H9 (cell line): ENCODE results near the gene SPATA31E1. TPM values are rescaled to one million over a fixed set of nuclear protein-coding genes. Genes with fewer than 3 reads are reported as not detected.
"Not testable (repeated sequence)": the region's sequence is repeated elsewhere in the genome, so short reads cannot be mapped to it uniquely, and the experiment has no call there.

Source experiments
- DNase-seq: peaks from one replicate; pipeline ENCODE4 v3.0.0-alpha.2; 2017
- H2AFZ ChIP-seq: one replicate; pipeline ENCODE4 v1.6.1; 2013; ENCODE audit warnings: mild to moderate bottlenecking, low read length, control low read depth, moderate library complexity
- H2AK5ac ChIP-seq: 2 replicates; pipeline ENCODE4 v1.6.1; 2013; ENCODE audit warnings: low read length, control low read depth, mixed read lengths; ENCODE audit not compliant: insufficient read length
- H2BK120ac ChIP-seq: one replicate; pipeline ENCODE4 v1.6.1; 2013; ENCODE audit warnings: low read depth, mild to moderate bottlenecking, low read length, control low read depth, inconsistent platforms; ENCODE audit not compliant: poor library complexity, severe bottlenecking
- H2BK12ac ChIP-seq: 2 replicates; pipeline ENCODE4 v1.6.1; 2013; ENCODE audit warnings: low read length, control low read depth, mixed read lengths, low read depth; ENCODE audit not compliant: insufficient read length
- H2BK15ac ChIP-seq: 2 replicates; pipeline ENCODE4 v1.6.1; 2013; ENCODE audit warnings: low read depth, low read length, control low read depth
- H2BK20ac ChIP-seq: one replicate; pipeline ENCODE4 v1.6.1; 2013; ENCODE audit warnings: low read depth, mild to moderate bottlenecking, low read length, control low read depth, inconsistent platforms; ENCODE audit not compliant: poor library complexity, severe bottlenecking
- H2BK5ac ChIP-seq: 2 replicates; pipeline ENCODE4 v1.6.1; 2013; ENCODE audit warnings: low read length, control low read depth, mixed read lengths; ENCODE audit not compliant: insufficient read length
- H3K14ac ChIP-seq: 2 replicates; pipeline ENCODE4 v1.6.1; 2013; ENCODE audit warnings: low read length, control low read depth; ENCODE audit not compliant: insufficient read depth
- H3K18ac ChIP-seq: 2 replicates; pipeline ENCODE4 v1.6.1; 2013; ENCODE audit warnings: low read depth, mild to moderate bottlenecking, mixed read lengths, low read length, control low read depth; ENCODE audit not compliant: insufficient read length
- H3K23ac ChIP-seq: 2 replicates; pipeline ENCODE4 v1.6.1; 2013; ENCODE audit warnings: low read length, control low read depth, mixed read lengths, low read depth; ENCODE audit not compliant: insufficient read length
- H3K23me2 ChIP-seq: 2 replicates; pipeline ENCODE4 v1.6.1; 2013; ENCODE audit warnings: low read depth, mild to moderate bottlenecking, mixed read lengths, low read length, control low read depth; ENCODE audit not compliant: insufficient read length, poor library complexity, severe bottlenecking
- H3K27ac ChIP-seq: 2 replicates; pipeline ENCODE4 v1.5.1; 2013; ENCODE audit warnings: low read length, control low read depth, mixed read lengths, low read depth; ENCODE audit not compliant: insufficient read length
- H3K27me3 ChIP-seq: 2 replicates; pipeline ENCODE4 v1.6.1; 2013; ENCODE audit warnings: low read length, control low read depth, inconsistent platforms; ENCODE audit not compliant: insufficient read depth
- H3K4ac ChIP-seq: 2 replicates; pipeline ENCODE4 v1.6.1; 2013; ENCODE audit warnings: low read depth, mild to moderate bottlenecking, control low read depth, inconsistent platforms, low read length, moderate library complexity
- H3K4me1 ChIP-seq: 2 replicates; pipeline ENCODE4 v1.6.1; 2013; ENCODE audit warnings: low read length, control low read depth, inconsistent platforms; ENCODE audit not compliant: insufficient read depth
- H3K4me2 ChIP-seq: 2 replicates; pipeline ENCODE4 v1.6.1; 2013; ENCODE audit warnings: low read length, control low read depth, mixed read lengths; ENCODE audit not compliant: insufficient read length, insufficient read depth
- H3K56ac ChIP-seq: 2 replicates; pipeline ENCODE4 v1.6.1; 2013; ENCODE audit warnings: low read depth, mild to moderate bottlenecking, mixed read lengths, low read length, control low read depth; ENCODE audit not compliant: insufficient read length
- H3K79me1 ChIP-seq: 2 replicates; pipeline ENCODE4 v1.6.1; 2013; ENCODE audit warnings: low read depth, mild to moderate bottlenecking, moderate library complexity, low read length, control low read depth, inconsistent platforms; ENCODE audit not compliant: insufficient read depth, poor library complexity, severe bottlenecking
- H3K79me2 ChIP-seq: 2 replicates; pipeline ENCODE4 v1.6.1; 2013; ENCODE audit warnings: low read length, control low read depth, inconsistent platforms; ENCODE audit not compliant: insufficient read depth
- H3K9ac ChIP-seq: 2 replicates; pipeline ENCODE4 v1.6.1; 2013; ENCODE audit warnings: low read length, control low read depth, mixed read lengths; ENCODE audit not compliant: insufficient read length; ENCODE audit errors: extremely low read depth
- H3K9me3 ChIP-seq: one replicate; pipeline ENCODE4 v1.6.1; 2013; ENCODE audit warnings: low read depth, low read length, inconsistent platforms; ENCODE audit not compliant: control insufficient read depth
- H3T11ph ChIP-seq: one replicate; pipeline ENCODE4 v1.6.1; 2013; ENCODE audit warnings: mild to moderate bottlenecking, low read length, control low read depth, inconsistent platforms
- H4K20me1 ChIP-seq: one replicate; pipeline ENCODE4 v1.6.1; 2013; ENCODE audit not compliant: control insufficient read depth, insufficient read length, insufficient read depth
- H4K5ac ChIP-seq: 2 replicates; pipeline ENCODE4 v1.6.1; 2013; ENCODE audit warnings: low read depth, mild to moderate bottlenecking, mixed read lengths, low read length, control low read depth; ENCODE audit not compliant: insufficient read length
- H4K8ac ChIP-seq: replicated peaks from 2 replicates; pipeline ENCODE4 v1.6.1; 2013; ENCODE audit warnings: low read length, control low read depth, mixed read lengths, low read depth; ENCODE audit not compliant: insufficient read length
- H4K91ac ChIP-seq: 2 replicates; pipeline ENCODE4 v1.6.1; 2013; ENCODE audit warnings: low read depth, mild to moderate bottlenecking, moderate library complexity, mixed read lengths, low read length, control low read depth; ENCODE audit not compliant: insufficient read length
- H3K27ac Mint-ChIP-seq, 3 experiments: 2 replicates in 2 of 3; 3 replicates in 1 of 3; pipeline ENCODE4 v1.8.0; 2020 to 2021; ENCODE audit warnings: mixed read lengths in 3 of 3, mild to moderate bottlenecking in 1 of 3, moderate library complexity in 1 of 3
- H3K27me3 Mint-ChIP-seq: 2 replicates; pipeline ENCODE4 v1.8.0; 2021; ENCODE audit warnings: low read depth, mild to moderate bottlenecking, moderate library complexity, mixed read lengths
- H3K36me3 Mint-ChIP-seq, 3 experiments: 2 replicates in 2 of 3; 3 replicates in 1 of 3; pipeline ENCODE4 v1.8.0; 2020 to 2021; ENCODE audit warnings: low read depth in 3 of 3, mixed read lengths in 3 of 3; ENCODE audit not compliant: insufficient read depth in 1 of 3
- H3K4me1 Mint-ChIP-seq, 2 experiments: 2 replicates each; pipeline ENCODE4 v1.8.0; 2020; ENCODE audit warnings: mixed read lengths in 2 of 2
- H3K4me3 Mint-ChIP-seq, 2 experiments: 2 replicates in 1 of 2; 3 replicates in 1 of 2; pipeline ENCODE4 v1.8.0; 2020 to 2021; ENCODE audit warnings: mild to moderate bottlenecking in 2 of 2, mixed read lengths in 2 of 2, moderate library complexity in 1 of 2
- H3K9me3 Mint-ChIP-seq, 2 experiments: 2 replicates in 1 of 2; 3 replicates in 1 of 2; pipeline ENCODE4 v1.8.0; 2020; ENCODE audit warnings: mild to moderate bottlenecking in 2 of 2, mixed read lengths in 2 of 2, moderate library complexity in 1 of 2
- WGBS: extraction: QIAGEN DNeasy Blood & Tissue Kit; methylation state at CpG from one replicate; pipeline ENCODE4 v1.1.7; 2013; ENCODE audit warnings: missing lambda C conversion rate, low lambda C conversion rate, mixed read lengths; ENCODE audit not compliant: insufficient read length; ENCODE audit errors: extremely low coverage; 5-methylcytosine and 5-hydroxymethylcytosine counted together
- total RNA-seq: library from RNA; stranded (reverse); gene quantifications from 2 replicates; pipeline ENCODE4 v1.2.1, GENCODE V29; 2021

SPATA31E1 gene
- total RNA-seq, 1 experiment from 2014 or later, result 0.09 TPM

- not testable (repeated sequence) for H3K14ac ChIP-seq, H2BK12ac ChIP-seq, H3K27me3 Mint-ChIP-seq, H3T11ph ChIP-seq, H3K4me3 Mint-ChIP-seq, H3K9me3 Mint-ChIP-seq, H2BK5ac ChIP-seq, H3K9me3 ChIP-seq, H2BK15ac ChIP-seq, H3K79me1 ChIP-seq, H3K23ac ChIP-seq, H3K18ac ChIP-seq, H4K20me1 ChIP-seq, H3K27ac Mint-ChIP-seq, H3K4me1 ChIP-seq, DNase-seq, H3K27ac ChIP-seq, H2AFZ ChIP-seq, H3K79me2 ChIP-seq, H4K91ac ChIP-seq, H2AK5ac ChIP-seq, H3K9ac ChIP-seq, H3K56ac ChIP-seq, H3K23me2 ChIP-seq, H4K8ac ChIP-seq, H3K4me1 Mint-ChIP-seq, H2BK20ac ChIP-seq, H3K4me2 ChIP-seq, H3K27me3 ChIP-seq, H2BK120ac ChIP-seq, H3K36me3 Mint-ChIP-seq, H3K4ac ChIP-seq, H4K5ac ChIP-seq
- WGBS, result no CpG with 5 or more reads among the region's 13 CpGs
These were observed 36.3 kb downstream of the SPATA31E1 start for GRCh38 chr9:87919013-87919412.

- not testable (repeated sequence) for H3K14ac ChIP-seq, H4K8ac ChIP-seq, H3K79me2 ChIP-seq, H3K27me3 ChIP-seq, H3K9me3 Mint-ChIP-seq, H3K18ac ChIP-seq, H2BK5ac ChIP-seq, DNase-seq, H2BK12ac ChIP-seq, H3K56ac ChIP-seq, H3K4ac ChIP-seq, H3K4me3 Mint-ChIP-seq, H3K4me1 ChIP-seq, H3K9me3 ChIP-seq, H2AFZ ChIP-seq, H2BK15ac ChIP-seq, H4K20me1 ChIP-seq, H3K23me2 ChIP-seq, H2BK20ac ChIP-seq, H3K36me3 Mint-ChIP-seq, H3T11ph ChIP-seq, H3K79me1 ChIP-seq, H2AK5ac ChIP-seq, H4K5ac ChIP-seq, H4K91ac ChIP-seq, H3K4me1 Mint-ChIP-seq, H3K27ac Mint-ChIP-seq, H3K9ac ChIP-seq, H2BK120ac ChIP-seq, H3K27me3 Mint-ChIP-seq, H3K4me2 ChIP-seq, H3K27ac ChIP-seq, H3K23ac ChIP-seq
- no CpG with 5 or more reads among the region's 8 CpGs for WGBS
These were observed 38.9 kb downstream of the SPATA31E1 start for GRCh38 chr9:87921561-87921960.
